Transverse colon (tissue), 4 donors: Measurements from ENCODE around the gene TECTA.

Experiments used
- EP300 ChIP-seq: sonication (generic); formaldehyde crosslinking; IDR thresholded peaks from one replicate; pipeline ENCODE4 v1.6.1; 2017; ENCODE audit warnings: antibody characterized with exemption, low read depth
- POLR2AphosphoS5 ChIP-seq, 3 donors: sonication (generic); formaldehyde crosslinking; IDR thresholded peaks; one replicate each; pipeline ENCODE4 v1.6.1; 2016; ENCODE audit warnings: antibody characterized with exemption in 3 of 3
- TF ChIP-seq, protein P1 (sequence below), 5 experiments: fragments of 200-600 bp in 3 of 5; fragments of 450-650 bp in 2 of 5; sonication (generic) in 3 of 5; IDR thresholded peaks; 1 replicate in 2 of 5; 2 replicates in 3 of 5; pipeline ENCODE4 v1.5.1; 2016 to 2017; ENCODE audit warnings: antibody characterized with exemption in 5 of 5, inconsistent platforms in 3 of 5, mild to moderate bottlenecking in 2 of 5, moderate library complexity in 1 of 5

GRCh38 chr11:121143921-121144320 is 42.9 kb downstream of the TECTA start:
- TF ChIP-seq, protein P1, sequence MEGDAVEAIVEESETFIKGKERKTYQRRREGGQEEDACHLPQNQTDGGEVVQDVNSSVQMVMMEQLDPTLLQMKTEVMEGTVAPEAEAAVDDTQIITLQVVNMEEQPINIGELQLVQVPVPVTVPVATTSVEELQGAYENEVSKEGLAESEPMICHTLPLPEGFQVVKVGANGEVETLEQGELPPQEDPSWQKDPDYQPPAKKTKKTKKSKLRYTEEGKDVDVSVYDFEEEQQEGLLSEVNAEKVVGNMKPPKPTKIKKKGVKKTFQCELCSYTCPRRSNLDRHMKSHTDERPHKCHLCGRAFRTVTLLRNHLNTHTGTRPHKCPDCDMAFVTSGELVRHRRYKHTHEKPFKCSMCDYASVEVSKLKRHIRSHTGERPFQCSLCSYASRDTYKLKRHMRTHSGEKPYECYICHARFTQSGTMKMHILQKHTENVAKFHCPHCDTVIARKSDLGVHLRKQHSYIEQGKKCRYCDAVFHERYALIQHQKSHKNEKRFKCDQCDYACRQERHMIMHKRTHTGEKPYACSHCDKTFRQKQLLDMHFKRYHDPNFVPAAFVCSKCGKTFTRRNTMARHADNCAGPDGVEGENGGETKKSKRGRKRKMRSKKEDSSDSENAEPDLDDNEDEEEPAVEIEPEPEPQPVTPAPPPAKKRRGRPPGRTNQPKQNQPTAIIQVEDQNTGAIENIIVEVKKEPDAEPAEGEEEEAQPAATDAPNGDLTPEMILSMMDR (IDR thresholded peaks at IDR 0.05) = no peak
- TF ChIP-seq POLR2AphosphoS5 (IDR thresholded peaks at IDR 0.05) = no peak
- no peak for TF ChIP-seq EP300
